ENCODE data around the gene CARM1. TPM values are rescaled to one million over a fixed set of nuclear protein-coding genes. Genes with fewer than 3 reads are reported as not detected.

CARM1 gene
- total RNA-seq, 2 donors from 2014 or later, result 18.5 to 21.2 TPM

DNA sequence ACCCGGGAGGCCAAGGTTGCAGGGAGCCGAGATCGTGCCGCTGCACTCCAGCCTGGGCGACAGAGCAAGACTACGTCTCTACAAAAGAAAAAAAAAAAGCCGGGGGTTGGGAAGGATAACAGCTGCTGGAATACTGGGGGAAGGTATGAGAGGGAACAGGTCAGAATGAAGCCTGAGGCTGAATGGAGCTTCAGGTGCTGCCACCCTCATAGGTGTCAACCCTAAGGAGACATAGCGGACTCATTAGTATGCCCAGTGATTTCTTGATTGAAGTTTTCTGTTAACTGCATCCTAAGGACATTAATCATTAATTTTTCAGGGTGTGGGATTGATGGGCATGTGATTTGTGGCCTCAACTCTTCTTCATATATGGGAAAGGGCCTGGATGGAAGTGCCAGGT, 95.5 kb downstream of the CARM1 start:
- TF ChIP-seq, protein P1, sequence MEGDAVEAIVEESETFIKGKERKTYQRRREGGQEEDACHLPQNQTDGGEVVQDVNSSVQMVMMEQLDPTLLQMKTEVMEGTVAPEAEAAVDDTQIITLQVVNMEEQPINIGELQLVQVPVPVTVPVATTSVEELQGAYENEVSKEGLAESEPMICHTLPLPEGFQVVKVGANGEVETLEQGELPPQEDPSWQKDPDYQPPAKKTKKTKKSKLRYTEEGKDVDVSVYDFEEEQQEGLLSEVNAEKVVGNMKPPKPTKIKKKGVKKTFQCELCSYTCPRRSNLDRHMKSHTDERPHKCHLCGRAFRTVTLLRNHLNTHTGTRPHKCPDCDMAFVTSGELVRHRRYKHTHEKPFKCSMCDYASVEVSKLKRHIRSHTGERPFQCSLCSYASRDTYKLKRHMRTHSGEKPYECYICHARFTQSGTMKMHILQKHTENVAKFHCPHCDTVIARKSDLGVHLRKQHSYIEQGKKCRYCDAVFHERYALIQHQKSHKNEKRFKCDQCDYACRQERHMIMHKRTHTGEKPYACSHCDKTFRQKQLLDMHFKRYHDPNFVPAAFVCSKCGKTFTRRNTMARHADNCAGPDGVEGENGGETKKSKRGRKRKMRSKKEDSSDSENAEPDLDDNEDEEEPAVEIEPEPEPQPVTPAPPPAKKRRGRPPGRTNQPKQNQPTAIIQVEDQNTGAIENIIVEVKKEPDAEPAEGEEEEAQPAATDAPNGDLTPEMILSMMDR (IDR thresholded peaks at IDR 0.05), result no peak
- DNase-seq (ENCODE audit: low spot score), result no peak
- H3K4me1 ChIP-seq (ENCODE audit: control insufficient read depth in 1 of 2, low read depth in 2 of 2), result peaks cover 6 to 15% of the 10 kb centered on the region in 2 donors

DNA sequence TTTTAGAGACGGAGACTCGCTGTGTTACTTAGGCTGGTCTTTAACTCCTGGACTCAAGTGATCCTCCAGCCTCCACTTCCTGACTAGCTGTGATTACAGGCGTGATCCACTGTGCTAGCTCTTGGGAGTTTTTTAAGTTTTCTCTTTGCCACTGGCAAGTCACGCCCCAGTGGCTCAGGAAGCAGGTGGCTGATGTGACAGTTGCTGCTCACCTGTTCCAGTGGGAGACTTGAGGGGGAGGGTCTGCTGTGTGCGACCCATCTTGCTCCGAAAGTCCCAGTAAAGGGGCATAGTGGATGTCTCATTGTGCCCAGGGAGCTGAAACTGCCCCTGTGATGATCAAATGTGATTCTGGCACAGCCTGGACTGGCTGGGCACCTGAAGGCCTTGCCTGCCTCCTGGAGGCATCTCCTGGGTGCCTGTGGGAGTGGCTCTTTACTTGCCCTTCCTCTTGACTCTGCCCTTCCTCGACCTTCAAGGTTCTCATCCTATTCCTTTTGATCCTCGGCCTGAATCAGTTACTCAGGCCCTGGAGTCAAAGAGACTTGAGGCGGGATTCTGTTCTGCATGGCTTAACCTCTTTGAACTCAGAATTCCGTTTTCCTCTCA, 97.3 kb downstream of the CARM1 start:
- Histone ChIP-seq H3K9me3 (no peaks in the 10 kb centered on the region), H3K27ac (no peak overlapping the region), H3K27me3 (replicated peaks; ENCODE audit: insufficient read depth) (no peaks in the 10 kb centered on the region), H3K4me3 (no peak overlapping the region), H3K36me3 (no peaks in the 10 kb centered on the region), H3K4me1 (ENCODE audit: control insufficient read depth in 1 of 2, low read depth in 2 of 2) (no peaks in the 10 kb centered on the region)
- ATAC-seq (ENCODE audit: insufficient number of reproducible peaks, low FRiP score, low read depth) (no peak), DNase-seq (ENCODE audit: low spot score) (no peak)
- TF ChIP-seq, protein P1 (IDR thresholded peaks at IDR 0.05), result no peak

More for the DNA sequence above, 95.5 kb downstream of the CARM1 start:
- Histone ChIP-seq H3K9me3 (no peaks in the 10 kb centered on the region), H3K4me3 (no peak overlapping the region), H3K27me3 (replicated peaks; ENCODE audit: insufficient read depth) (no peaks in the 10 kb centered on the region), H3K36me3 (no peaks in the 10 kb centered on the region), H3K27ac (no peak overlapping the region)
- ATAC-seq (ENCODE audit: insufficient number of reproducible peaks, low FRiP score, low read depth), result no peak

DNA sequence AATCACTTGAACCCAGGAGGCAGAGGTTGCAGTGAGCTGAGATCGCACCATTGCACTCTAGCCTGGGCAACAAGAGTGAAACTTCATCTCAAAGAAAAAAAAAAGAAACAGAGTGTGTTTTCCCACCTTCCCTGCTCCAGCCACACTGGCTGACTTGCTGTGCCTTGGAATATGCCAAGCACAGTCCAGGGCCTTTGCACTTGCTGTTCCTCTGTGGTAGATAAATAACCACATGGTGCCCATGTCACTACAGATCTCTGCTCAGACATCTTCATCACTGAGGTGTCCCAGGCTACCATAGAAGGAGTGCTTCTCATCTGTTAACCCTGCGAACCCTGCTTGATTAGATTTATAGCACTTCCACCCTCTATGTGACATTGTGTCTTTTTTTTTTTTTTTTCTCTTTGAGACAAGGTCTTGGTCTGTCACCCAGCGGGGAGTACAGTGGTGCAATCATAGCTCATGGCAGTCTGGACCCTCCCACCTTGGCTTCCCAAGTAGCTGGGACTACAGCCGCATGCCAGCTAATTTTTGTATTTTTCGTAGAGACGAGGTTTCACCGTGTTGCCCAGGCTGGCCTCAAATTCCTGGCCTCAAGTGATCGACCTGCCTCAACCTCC, 99.9 kb downstream of the CARM1 start:
- peaks cover 5 to 14% of the 10 kb centered on the region in 2 donors for H3K4me1 ChIP-seq (ENCODE audit: control insufficient read depth in 1 of 2, low read depth in 2 of 2)
- H3K4me3 ChIP-seq, result no peak overlapping the region
- H3K27ac ChIP-seq, result no peak overlapping the region
- ATAC-seq (ENCODE audit: insufficient number of reproducible peaks, low FRiP score, low read depth) (no peak), DNase-seq (ENCODE audit: low spot score) (no peak)
- H3K36me3 ChIP-seq, result no peaks in the 10 kb centered on the region
- no peaks in the 10 kb centered on the region for H3K9me3 ChIP-seq
- no peaks in the 10 kb centered on the region for H3K27me3 ChIP-seq (replicated peaks; ENCODE audit: insufficient read depth)
- TF ChIP-seq, protein P1 (IDR thresholded peaks at IDR 0.05), result no peak

Other genes starting within 250 kb of the CARM1 start
- 100 to 1,000 TPM; 105 to 748 TPM for gene SLC44A2, start 246.0 kb upstream of the CARM1 start, total RNA-seq
- 100 to 1,000 TPM; 114 to 196 TPM for gene ILF3, start 217.2 kb upstream of the CARM1 start, total RNA-seq
- gene QTRT1, start 170.1 kb upstream of the CARM1 start, total RNA-seq, result 10 to 100 TPM; 23.9 to 41.3 TPM
- gene DNM2, start 153.5 kb upstream of the CARM1 start, total RNA-seq, result 100 to 1,000 TPM; 153 to 195 TPM
- gene TMED1, start 35.3 kb upstream of the CARM1 start, total RNA-seq, result 10 to 100 TPM; 19.4 to 22.4 TPM
- gene C19orf38, start 23.1 kb upstream of the CARM1 start, total RNA-seq, result 1 to 10 TPM; 2.4 to 3.5 TPM
- gene YIPF2, start 57.1 kb downstream of the CARM1 start, total RNA-seq, result 10 to 100 TPM; 51.2 to 79.6 TPM
- gene TIMM29, start 57.3 kb downstream of the CARM1 start, total RNA-seq, result 10 to 100 TPM; 33.3 to 34.8 TPM
- gene SMARCA4, start 89.5 kb downstream of the CARM1 start, total RNA-seq, result 10 to 100 TPM; 63.8 to 85.9 TPM
- 100 to 1,000 TPM in 1 of 2 donors, 10 to 100 TPM in 1; 39.8 to 108 TPM for gene LDLR, start 217.9 kb downstream of the CARM1 start, total RNA-seq

Measured in thoracic aorta (tissue), 2 donors.